Skeletal muscle tissue (tissue), 4 donors: ENCODE data around the gene RALGPS1. TPM values are rescaled to one million over a fixed set of nuclear protein-coding genes. Genes with fewer than 3 reads are reported as not detected.

Experiments
- H3K27ac ChIP-seq: one replicate; pipeline ENCODE4 v1.7.0; 2013; ENCODE audit warnings: mild to moderate bottlenecking, low read depth, low read length, inconsistent platforms
- H3K27me3 ChIP-seq, 3 donors: one replicate each; pipeline ENCODE4 v1.7.0; 2013; ENCODE audit warnings: low read length in 3 of 3; ENCODE audit not compliant: control insufficient read depth in 3 of 3, insufficient read depth in 3 of 3
- H3K36me3 ChIP-seq, 3 donors: one replicate each; pipeline ENCODE4 v1.7.0; 2013; ENCODE audit warnings: low read length in 3 of 3; ENCODE audit not compliant: control insufficient read depth in 3 of 3, insufficient read depth in 3 of 3
- H3K4me1 ChIP-seq, 3 donors: one replicate each; pipeline ENCODE4 v1.7.0; 2013; ENCODE audit warnings: low read length in 3 of 3, mild to moderate bottlenecking in 3 of 3; ENCODE audit not compliant: control insufficient read depth in 3 of 3, insufficient read depth in 3 of 3
- H3K4me3 ChIP-seq, 3 donors: one replicate each; pipeline ENCODE4 v1.7.0; 2013; ENCODE audit warnings: low read length in 3 of 3
- H3K9ac ChIP-seq, 3 donors: one replicate each; pipeline ENCODE4 v1.7.0; 2013; ENCODE audit warnings: low read length in 3 of 3, mild to moderate bottlenecking in 3 of 3, moderate library complexity in 2 of 3, low read depth in 1 of 3
- H3K9me3 ChIP-seq, 3 donors: one replicate each; pipeline ENCODE4 v1.7.0; 2013; ENCODE audit warnings: low read length in 3 of 3; ENCODE audit not compliant: control insufficient read depth in 3 of 3
- total RNA-seq: library from RNA; depleted of rRNA; stranded (reverse); fragments of >200 nt; gene quantifications from one replicate; pipeline ENCODE4 v1.2.3, GENCODE V29; 2014
- donor health status: Osteomylitis.

Gene RALGPS1
- total RNA-seq, 1 donor from 2014 or later: 9.4 TPM

DNA sequence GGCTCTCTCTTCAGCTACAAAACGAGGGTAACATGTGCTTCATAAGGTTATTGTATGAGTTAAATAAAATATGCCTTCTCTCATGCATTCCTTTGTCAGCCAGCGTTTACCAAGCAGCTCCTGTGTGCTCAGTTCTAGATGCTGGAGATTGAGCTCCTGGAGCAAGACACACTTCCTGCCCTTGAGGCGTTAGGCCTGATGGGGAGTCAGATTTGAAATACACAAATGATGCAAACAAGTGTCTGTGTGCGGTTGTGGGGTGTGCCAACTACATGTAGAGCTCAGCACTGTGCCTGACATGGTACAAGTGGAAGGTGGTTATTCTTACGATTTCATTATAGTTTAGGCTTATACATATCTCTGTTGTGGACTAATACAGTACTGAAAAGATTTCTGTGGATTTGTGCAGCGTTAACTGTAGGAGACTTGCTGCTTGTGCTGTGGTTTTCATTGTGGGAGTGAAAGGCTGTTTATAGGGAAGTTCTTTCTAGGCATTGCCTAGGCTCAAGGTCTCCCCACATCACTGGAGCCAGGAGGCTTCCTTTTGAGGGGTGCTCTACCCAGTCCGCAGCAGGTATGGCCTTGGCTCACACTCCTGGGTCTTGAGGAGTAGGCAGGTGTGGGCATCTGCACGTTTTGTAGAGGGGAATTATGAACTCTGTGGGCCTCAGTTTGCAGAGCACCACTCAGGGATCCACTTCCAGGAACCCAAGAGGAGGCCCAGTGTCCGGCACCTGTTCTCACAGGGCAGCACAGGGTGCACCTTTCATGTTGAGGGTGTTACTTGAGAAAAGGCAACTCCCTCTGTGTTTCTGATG, 247.7 kb downstream of the RALGPS1 start:
- Histone ChIP-seq H3K4me3 (no peak overlapping the region), H3K9ac (no peak overlapping the region), H3K36me3 (no peaks in the 10 kb centered on the region), H3K27me3 (no peaks in the 10 kb centered on the region), H3K4me1 (peaks cover 31 to 39% (median 33%) of the 10 kb centered on the region in 3 donors), H3K9me3 (no peaks in the 10 kb centered on the region), H3K27ac (no peak overlapping the region)

- Histone ChIP-seq H3K27ac (no peak overlapping the region), H3K9me3 (no peaks in the 10 kb centered on the region), H3K4me3 (no peak overlapping the region), H3K36me3 (no peaks in the 10 kb centered on the region), H3K9ac (no peak overlapping the region), H3K4me1 (peaks cover 31 to 39% (median 33%) of the 10 kb centered on the region in 3 donors), H3K27me3 (no peaks in the 10 kb centered on the region)
Measured at GRCh38 chr9:127162864-127163365, 248.3 kb downstream of the RALGPS1 start.

GRCh38 chr9:127163409-127163808, 248.8 kb downstream of the RALGPS1 start:
- Histone ChIP-seq H3K27me3 (no peaks in the 10 kb centered on the region), H3K4me3 (no peak overlapping the region), H3K9ac (no peak overlapping the region), H3K9me3 (no peaks in the 10 kb centered on the region), H3K4me1 (peaks cover 31 to 39% (median 33%) of the 10 kb centered on the region in 3 donors), H3K36me3 (no peaks in the 10 kb centered on the region), H3K27ac (no peak overlapping the region)

DNA sequence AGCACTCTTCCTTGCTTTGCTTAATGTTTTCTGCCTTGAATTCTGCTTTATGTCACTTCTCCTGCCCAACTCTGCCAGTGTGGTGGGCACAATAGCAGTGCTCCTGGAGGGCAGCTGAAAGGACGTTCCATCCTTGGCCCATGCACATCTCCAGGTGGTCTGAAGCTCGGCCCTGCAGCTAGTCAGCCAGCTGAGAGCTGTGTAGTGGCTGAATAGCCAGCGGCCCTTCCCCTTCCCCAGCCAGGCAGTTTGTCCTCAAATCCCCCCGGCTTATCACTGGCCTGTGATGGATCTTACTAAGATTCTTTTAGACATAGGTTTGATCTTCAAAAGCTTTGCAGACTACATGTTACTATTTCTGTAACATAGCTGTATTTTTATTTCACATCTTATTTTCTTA, 250.5 kb downstream of the RALGPS1 start:
- Histone ChIP-seq H3K9ac (no peak overlapping the region), H3K9me3 (no peaks in the 10 kb centered on the region), H3K27me3 (no peaks in the 10 kb centered on the region), H3K4me3 (no peak overlapping the region), H3K27ac (no peak overlapping the region), H3K4me1 (peaks cover 19 to 26% (median 22%) of the 10 kb centered on the region in 3 donors), H3K36me3 (peaks cover 0 to 4% (median 0%) of the 10 kb centered on the region in 3 donors)

- Histone ChIP-seq H3K36me3 (peaks cover 0 to 4% (median 0%) of the 10 kb centered on the region in 3 donors), H3K9me3 (no peaks in the 10 kb centered on the region), H3K27me3 (no peaks in the 10 kb centered on the region), H3K27ac (no peak overlapping the region), H3K4me1 (peaks cover 10 to 16% (median 16%) of the 10 kb centered on the region in 3 donors), H3K4me3 (no peak overlapping the region), H3K9ac (no peak overlapping the region)
Measured at GRCh38 chr9:127166111-127166510, 251.5 kb downstream of the RALGPS1 start.

- H3K9me3 ChIP-seq: no peaks in the 10 kb centered on the region
- no peak overlapping the region for H3K4me3 ChIP-seq
- H3K27me3 ChIP-seq: no peaks in the 10 kb centered on the region
- peaks cover 8 to 11% (median 9%) of the 10 kb centered on the region in 3 donors for H3K4me1 ChIP-seq
- no peak overlapping the region for H3K9ac ChIP-seq
- peaks cover 0 to 4% (median 0%) of the 10 kb centered on the region in 3 donors for H3K36me3 ChIP-seq
- no peak overlapping the region for H3K27ac ChIP-seq
Measured at GRCh38 chr9:127166651-127167524, 252.3 kb downstream of the RALGPS1 start.

GRCh38 chr9:127167560-127168326, 253.2 kb downstream of the RALGPS1 start:
- Histone ChIP-seq H3K27ac (no peak overlapping the region), H3K9me3 (no peaks in the 10 kb centered on the region), H3K36me3 (peaks cover 0 to 4% (median 0%) of the 10 kb centered on the region in 3 donors), H3K9ac (no peak overlapping the region), H3K4me1 (peaks cover 4 to 7% (median 5%) of the 10 kb centered on the region in 3 donors), H3K4me3 (no peak overlapping the region), H3K27me3 (no peaks in the 10 kb centered on the region)

- H3K36me3 ChIP-seq: peaks cover 0 to 4% (median 0%) of the 10 kb centered on the region in 3 donors
- peaks cover 0 to 2% (median 0%) of the 10 kb centered on the region in 3 donors for H3K4me1 ChIP-seq
- H3K9me3 ChIP-seq: no peaks in the 10 kb centered on the region
- H3K9ac ChIP-seq: no peak overlapping the region
- H3K27ac ChIP-seq: no peak overlapping the region
- H3K27me3 ChIP-seq: no peaks in the 10 kb centered on the region
- H3K4me3 ChIP-seq: no peak overlapping the region
Measured at GRCh38 chr9:127168756-127169574, 254.4 kb downstream of the RALGPS1 start.

- peaks cover 0 to 4% (median 0%) of the 10 kb centered on the region in 3 donors for H3K36me3 ChIP-seq
- peaks cover 0 to 2% (median 0%) of the 10 kb centered on the region in 3 donors for H3K4me1 ChIP-seq
- H3K4me3 ChIP-seq: no peak overlapping the region
- no peak overlapping the region for H3K9ac ChIP-seq
- H3K27me3 ChIP-seq: no peaks in the 10 kb centered on the region
- no peak overlapping the region for H3K27ac ChIP-seq
- H3K9me3 ChIP-seq: no peaks in the 10 kb centered on the region
Measured at GRCh38 chr9:127169575-127169883, 254.9 kb downstream of the RALGPS1 start.
